ENCODE measurements around the gene MYMK. TPM values are rescaled to one million over a fixed set of nuclear protein-coding genes. Genes with fewer than 3 reads are reported as not detected.

The MYMK gene
- total RNA-seq, 1 donor from 2014 or later = not detected

GRCh38 chr9:133528876-133529241 lies 4.1 kb upstream of the MYMK start:
- Mint-ChIP-seq H3K4me3 (ENCODE audit: low read depth) (no peak overlapping the region), H3K4me1 (ENCODE audit: low read depth) (peaks cover 7% of the 10 kb centered on the region), H3K9me3 (ENCODE audit: low read depth) (no peaks in the 10 kb centered on the region), H3K27me3 (peaks cover 40% of the 10 kb centered on the region), H3K36me3 (ENCODE audit: insufficient read depth) (no peaks in the 10 kb centered on the region), H3K27ac (no peak overlapping the region)
- no peak for DNase-seq (ENCODE audit: low spot score, unreplicated experiment)
- TF ChIP-seq CTCF (IDR thresholded peaks at IDR 0.05; ENCODE audit: unreplicated experiment) = no peak

GRCh38 chr9:133528001-133528875 lies 3.5 kb upstream of the MYMK start:
- no peak for DNase-seq (ENCODE audit: low spot score, unreplicated experiment)
- Mint-ChIP-seq H3K4me1 (ENCODE audit: low read depth) (peaks cover 7% of the 10 kb centered on the region), H3K9me3 (ENCODE audit: low read depth) (no peaks in the 10 kb centered on the region), H3K4me3 (ENCODE audit: low read depth) (no peak overlapping the region), H3K27ac (no peak overlapping the region), H3K36me3 (ENCODE audit: insufficient read depth) (no peaks in the 10 kb centered on the region), H3K27me3 (peaks cover 43% of the 10 kb centered on the region)
- no peak for TF ChIP-seq CTCF (IDR thresholded peaks at IDR 0.05; ENCODE audit: unreplicated experiment)

- TF ChIP-seq CTCF (IDR thresholded peaks at IDR 0.05; ENCODE audit: unreplicated experiment) = no peak
- DNase-seq (ENCODE audit: low spot score, unreplicated experiment) = no peak
- Mint-ChIP-seq H3K27ac (no peak overlapping the region), H3K4me3 (ENCODE audit: low read depth) (no peak overlapping the region), H3K9me3 (ENCODE audit: low read depth) (no peaks in the 10 kb centered on the region), H3K36me3 (ENCODE audit: insufficient read depth) (no peaks in the 10 kb centered on the region), H3K4me1 (ENCODE audit: low read depth) (peaks cover 7% of the 10 kb centered on the region), H3K27me3 (peaks cover 41% of the 10 kb centered on the region)
These were observed 2.7 kb upstream of the MYMK start for GRCh38 chr9:133527444-133527920.

- no peak overlapping the region for H3K27ac Mint-ChIP-seq
- no peaks in the 10 kb centered on the region for H3K9me3 Mint-ChIP-seq (ENCODE audit: low read depth)
- no peak overlapping the region for H3K4me3 Mint-ChIP-seq (ENCODE audit: low read depth)
- H3K4me1 Mint-ChIP-seq (ENCODE audit: low read depth) = peaks cover 7% of the 10 kb centered on the region
- DNase-seq (ENCODE audit: low spot score, unreplicated experiment) = no peak
- no peak for TF ChIP-seq CTCF (IDR thresholded peaks at IDR 0.05; ENCODE audit: unreplicated experiment)
- H3K27me3 Mint-ChIP-seq = peaks cover 41% of the 10 kb centered on the region
- no peaks in the 10 kb centered on the region for H3K36me3 Mint-ChIP-seq (ENCODE audit: insufficient read depth)
These were observed 2.1 kb upstream of the MYMK start for GRCh38 chr9:133526721-133527321.

GRCh38 chr9:133525677-133526076 lies 918 bp upstream of the MYMK start:
- no peak overlapping the region for H3K27ac Mint-ChIP-seq
- no peak for TF ChIP-seq CTCF (IDR thresholded peaks at IDR 0.05; ENCODE audit: unreplicated experiment)
- H3K4me1 Mint-ChIP-seq (ENCODE audit: low read depth) = peaks cover 7% of the 10 kb centered on the region
- H3K27me3 Mint-ChIP-seq = peaks cover 41% of the 10 kb centered on the region
- no peaks in the 10 kb centered on the region for H3K36me3 Mint-ChIP-seq (ENCODE audit: insufficient read depth)
- H3K4me3 Mint-ChIP-seq (ENCODE audit: low read depth) = no peak overlapping the region
- DNase-seq (ENCODE audit: low spot score, unreplicated experiment) = no peak
- no peaks in the 10 kb centered on the region for H3K9me3 Mint-ChIP-seq (ENCODE audit: low read depth)
